KOPT-K1 (cell line): ENCODE results near the gene NSMCE1.

Experiments
- H3K27ac ChIP-seq: fragments of 200-600 bp; sonication (generic); 2 replicates; pipeline ENCODE4 v1.5.1; 2016; ENCODE audit warnings: antibody characterized with exemption, mild to moderate bottlenecking, low read depth, low read length; ENCODE audit not compliant: poor library complexity, severe bottlenecking
- H3K36me3 ChIP-seq: fragments of 200-600 bp; sonication (generic); 2 replicates; pipeline ENCODE4 v1.5.1; 2017; ENCODE audit warnings: antibody characterized with exemption, mild to moderate bottlenecking, low read length, moderate library complexity; ENCODE audit not compliant: insufficient read depth
- H3K9me3 ChIP-seq: fragments of 200-600 bp; sonication (generic); 2 replicates; pipeline ENCODE4 v1.5.1; 2017; ENCODE audit warnings: antibody characterized with exemption, low read length, mild to moderate bottlenecking; ENCODE audit not compliant: insufficient read depth, poor library complexity, severe bottlenecking

The NSMCE1 gene

GRCh38 chr16:27236635-27237218 lies 31.8 kb downstream of the NSMCE1 start:
- Histone ChIP-seq H3K9me3 (no peaks in the 10 kb centered on the region), H3K36me3 (peaks cover 12% of the 10 kb centered on the region; the same call in 1 of the 2 replicates), H3K27ac (peak overlapping the region; percentile 98)

- Histone ChIP-seq H3K36me3 (peaks cover 12% of the 10 kb centered on the region; the same call in 1 of the 2 replicates), H3K27ac (peak overlapping the region; percentile 98), H3K9me3 (no peaks in the 10 kb centered on the region)
Observed at GRCh38 chr16:27235938-27236245, 32.7 kb downstream of the NSMCE1 start.

- H3K27ac ChIP-seq: peak overlapping the region; percentile 98
- H3K36me3 ChIP-seq: peaks cover 12% of the 10 kb centered on the region; the same call in 1 of the 2 replicates
- no peaks in the 10 kb centered on the region for H3K9me3 ChIP-seq
Observed at GRCh38 chr16:27235055-27235937, 33.3 kb downstream of the NSMCE1 start.

GRCh38 chr16:27234603-27235002 lies 34.0 kb downstream of the NSMCE1 start:
- H3K27ac ChIP-seq: peak overlapping the region; percentile 98
- H3K9me3 ChIP-seq: no peaks in the 10 kb centered on the region
- peaks cover 12% of the 10 kb centered on the region; the same call in 1 of the 2 replicates for H3K36me3 ChIP-seq

- no peaks in the 10 kb centered on the region for H3K9me3 ChIP-seq
- H3K27ac ChIP-seq: peak overlapping the region; percentile 98
- H3K36me3 ChIP-seq: peaks cover 12% of the 10 kb centered on the region; the same call in 1 of the 2 replicates
Observed at GRCh38 chr16:27234171-27234570, 34.4 kb downstream of the NSMCE1 start.

- peak overlapping the region; percentile 98 for H3K27ac ChIP-seq
- H3K9me3 ChIP-seq: no peaks in the 10 kb centered on the region
- H3K36me3 ChIP-seq: peaks cover 12% of the 10 kb centered on the region; the same call in 1 of the 2 replicates
Observed at GRCh38 chr16:27233731-27234130, 34.8 kb downstream of the NSMCE1 start.

GRCh38 chr16:27232901-27233625 lies 35.5 kb downstream of the NSMCE1 start:
- peaks cover 12% of the 10 kb centered on the region; the same call in 1 of the 2 replicates for H3K36me3 ChIP-seq
- H3K27ac ChIP-seq: peak overlapping the region; percentile 98
- H3K9me3 ChIP-seq: no peaks in the 10 kb centered on the region

- H3K27ac ChIP-seq: peak overlapping the region; percentile 98
- H3K36me3 ChIP-seq: peaks cover 12% of the 10 kb centered on the region; the same call in 1 of the 2 replicates
- no peaks in the 10 kb centered on the region for H3K9me3 ChIP-seq
Observed at GRCh38 chr16:27232061-27232900, 36.3 kb downstream of the NSMCE1 start.

GRCh38 chr16:27231692-27232060 lies 36.9 kb downstream of the NSMCE1 start:
- peak overlapping the region; percentile 98 for H3K27ac ChIP-seq
- no peaks in the 10 kb centered on the region for H3K9me3 ChIP-seq
- peaks cover 12% of the 10 kb centered on the region; the same call in 1 of the 2 replicates for H3K36me3 ChIP-seq

GRCh38 chr16:27230562-27231001 lies 38.0 kb downstream of the NSMCE1 start:
- Histone ChIP-seq H3K36me3 (peaks cover 21% of the 10 kb centered on the region), H3K27ac (peak overlapping the region; percentile 98), H3K9me3 (no peaks in the 10 kb centered on the region)

- peak overlapping the region; percentile 98 for H3K27ac ChIP-seq
- peaks cover 27% of the 10 kb centered on the region for H3K36me3 ChIP-seq
Observed at GRCh38 chr16:27229891-27230470, 38.6 kb downstream of the NSMCE1 start.

GRCh38 chr16:27228621-27229501 lies 39.7 kb downstream of the NSMCE1 start:
- Histone ChIP-seq H3K36me3 (peaks cover 37% of the 10 kb centered on the region), H3K9me3 (no peaks in the 10 kb centered on the region), H3K27ac (no peak overlapping the region)

More at GRCh38 chr16:27229891-27230470, 38.6 kb downstream of the NSMCE1 start:
- H3K9me3 ChIP-seq: no peaks in the 10 kb centered on the region

GRCh38 chr16:27228045-27228444 lies 40.5 kb downstream of the NSMCE1 start:
- Histone ChIP-seq H3K9me3 (no peaks in the 10 kb centered on the region), H3K27ac (no peak overlapping the region)

More at GRCh38 chr16:27228045-27228444, 40.5 kb downstream of the NSMCE1 start:
- H3K36me3 ChIP-seq: peaks cover 39% of the 10 kb centered on the region
